ENCODE results near the gene CBFA2T2.

Gene CBFA2T2

DNA sequence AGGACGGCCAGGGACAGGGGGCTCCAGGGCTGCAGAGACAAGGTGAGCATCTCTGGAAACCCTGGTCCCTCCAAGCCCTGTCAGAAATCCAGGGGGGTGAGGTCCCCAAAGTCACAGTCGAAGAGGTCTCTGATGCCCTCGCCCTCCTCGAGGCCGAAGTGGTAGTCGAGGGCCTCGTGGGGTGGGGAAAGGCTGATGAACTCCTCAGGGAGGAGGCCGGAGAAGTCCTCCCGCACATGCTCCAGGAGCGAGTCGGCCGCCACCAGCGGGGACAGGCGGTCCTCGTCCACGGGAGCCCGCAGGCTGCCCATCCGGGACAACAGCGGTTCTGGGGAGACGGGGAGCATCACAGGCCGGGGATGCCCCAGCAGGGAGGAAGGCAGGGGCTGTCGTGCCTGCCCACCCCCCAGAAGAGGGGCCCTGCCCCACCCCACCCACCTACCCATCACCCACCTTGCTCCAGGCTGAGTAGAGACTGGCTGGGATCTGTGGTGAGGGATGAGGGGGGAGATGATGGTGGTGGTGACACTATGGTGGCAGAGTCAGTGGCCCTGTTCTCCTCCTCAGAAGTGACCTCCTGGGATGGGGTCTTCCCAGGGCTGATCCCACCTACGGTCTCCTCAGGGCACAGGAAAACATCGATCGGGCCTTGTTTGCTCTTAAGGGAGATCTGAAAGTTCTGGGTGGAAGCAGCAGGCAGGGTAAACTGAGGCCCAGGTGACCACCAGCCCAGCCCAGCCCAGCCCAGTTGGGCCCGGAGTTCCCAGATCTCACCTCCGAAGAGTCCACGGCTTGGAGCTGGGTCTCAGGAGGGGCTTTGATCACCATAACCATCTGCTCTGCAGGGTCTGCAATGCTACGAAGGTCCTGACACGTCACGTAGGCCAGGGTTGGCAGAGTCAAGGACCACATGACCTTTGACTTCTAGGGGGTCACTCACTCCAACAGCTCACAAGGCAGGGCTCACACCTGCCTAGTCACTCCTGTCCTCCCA lies 187.1 kb downstream of the CBFA2T2 start:
- Histone ChIP-seq H3K27me3 (ENCODE audit: control insufficient read depth, insufficient read depth, low read length) (no peaks in the 10 kb centered on the region), H3K4me1 (ENCODE audit: control insufficient read depth, insufficient read depth, low read length) (peaks cover 28% of the 10 kb centered on the region), H3K9ac (ENCODE audit: low read length) (no peak overlapping the region), H3K9me3 (ENCODE audit: control insufficient read depth, insufficient read depth, low read depth, low read length) (no peaks in the 10 kb centered on the region), H3K4me3 (ENCODE audit: low read depth, low read length) (no peak overlapping the region), H3K27ac (ENCODE audit: low read depth, low read length) (no peak overlapping the region), H3K36me3 (ENCODE audit: control insufficient read depth, insufficient read depth, low read length) (peaks cover 50% of the 10 kb centered on the region)

DNA sequence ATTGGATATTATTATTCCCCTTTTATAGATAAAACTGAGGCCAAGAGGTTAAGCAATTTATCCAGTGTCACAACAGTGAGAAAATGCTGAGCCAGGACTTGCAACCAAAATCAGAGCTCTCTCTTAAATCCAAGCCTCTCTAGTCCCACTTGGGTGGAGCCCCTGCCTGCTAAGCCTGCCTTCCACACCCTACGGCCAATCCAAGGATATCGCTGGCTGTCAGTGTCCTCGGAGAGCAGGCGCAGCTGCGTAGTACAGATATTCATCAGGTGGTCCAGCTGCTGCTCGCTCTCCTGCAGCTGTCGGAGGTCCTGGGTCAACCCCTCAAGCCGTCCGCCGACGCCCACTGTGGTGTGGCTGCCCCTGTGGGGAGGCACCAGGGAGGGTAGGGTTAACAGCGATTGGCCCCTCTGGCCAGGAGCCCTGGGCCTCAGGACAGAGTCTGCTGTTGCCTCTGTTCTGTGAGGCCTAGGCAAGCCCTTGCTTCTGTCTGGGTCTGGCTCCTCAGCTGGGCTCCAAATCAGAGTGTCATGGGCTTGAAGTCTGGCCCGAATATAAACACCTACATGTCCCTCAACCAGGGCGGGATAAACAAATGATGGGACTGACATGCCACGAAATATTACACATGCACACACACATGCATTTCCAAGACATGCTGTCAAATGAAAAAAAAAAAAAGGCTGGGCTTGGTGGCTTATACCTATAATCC lies 188.3 kb downstream of the CBFA2T2 start:
- Histone ChIP-seq H3K27me3 (ENCODE audit: control insufficient read depth, insufficient read depth, low read length) (no peaks in the 10 kb centered on the region), H3K36me3 (ENCODE audit: control insufficient read depth, insufficient read depth, low read length) (peaks cover 50% of the 10 kb centered on the region), H3K4me1 (ENCODE audit: control insufficient read depth, insufficient read depth, low read length) (peaks cover 19% of the 10 kb centered on the region; the same call in 1 of the 2 replicates), H3K27ac (ENCODE audit: low read depth, low read length) (no peak overlapping the region), H3K9me3 (ENCODE audit: control insufficient read depth, insufficient read depth, low read depth, low read length) (no peaks in the 10 kb centered on the region), H3K4me3 (ENCODE audit: low read depth, low read length) (no peak overlapping the region), H3K9ac (ENCODE audit: low read length) (no peak overlapping the region)

DNA sequence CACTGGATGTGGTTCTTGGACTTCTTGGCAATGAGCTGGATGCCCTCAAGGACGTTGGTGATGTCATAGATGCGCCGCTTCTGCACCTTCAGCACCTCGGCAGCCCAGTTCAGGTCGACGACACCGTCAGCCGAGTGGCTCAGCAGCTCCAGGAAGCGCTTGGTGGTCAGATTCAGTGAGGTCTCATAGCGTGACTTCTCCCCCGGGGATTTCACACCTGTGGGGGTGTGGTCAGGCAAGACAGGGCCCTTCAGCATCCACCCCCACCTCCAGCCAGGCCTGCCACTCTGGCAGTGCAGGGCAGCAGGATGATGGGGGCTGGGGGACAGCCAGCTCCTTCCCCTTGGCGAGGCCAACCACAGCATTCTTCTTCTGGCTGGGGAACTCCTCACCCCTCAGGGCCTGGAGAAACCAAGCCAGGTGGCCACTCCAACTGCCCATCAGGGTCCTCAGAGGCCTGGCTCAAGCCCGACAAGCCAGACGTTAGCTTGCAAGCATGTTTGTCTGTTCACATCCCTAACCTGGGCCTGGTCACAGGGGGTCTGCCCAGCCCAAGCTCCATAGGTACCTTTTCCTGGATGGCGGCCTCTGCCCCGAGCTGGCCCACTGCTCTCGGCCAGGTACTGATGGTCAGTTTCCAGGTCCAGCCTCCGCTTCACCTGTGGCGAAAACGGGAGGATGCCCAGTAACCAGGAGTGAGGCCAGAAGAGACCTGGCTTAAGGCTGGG lies 190.0 kb downstream of the CBFA2T2 start:
- Histone ChIP-seq H3K27ac (ENCODE audit: low read depth, low read length) (no peak overlapping the region), H3K27me3 (ENCODE audit: control insufficient read depth, insufficient read depth, low read length) (no peaks in the 10 kb centered on the region), H3K9me3 (ENCODE audit: control insufficient read depth, insufficient read depth, low read depth, low read length) (no peaks in the 10 kb centered on the region), H3K9ac (ENCODE audit: low read length) (no peak overlapping the region), H3K4me3 (ENCODE audit: low read depth, low read length) (no peak overlapping the region), H3K4me1 (ENCODE audit: control insufficient read depth, insufficient read depth, low read length) (peaks cover 18% of the 10 kb centered on the region; the same call in 1 of the 2 replicates), H3K36me3 (ENCODE audit: control insufficient read depth, insufficient read depth, low read length) (peaks cover 50% of the 10 kb centered on the region)

DNA sequence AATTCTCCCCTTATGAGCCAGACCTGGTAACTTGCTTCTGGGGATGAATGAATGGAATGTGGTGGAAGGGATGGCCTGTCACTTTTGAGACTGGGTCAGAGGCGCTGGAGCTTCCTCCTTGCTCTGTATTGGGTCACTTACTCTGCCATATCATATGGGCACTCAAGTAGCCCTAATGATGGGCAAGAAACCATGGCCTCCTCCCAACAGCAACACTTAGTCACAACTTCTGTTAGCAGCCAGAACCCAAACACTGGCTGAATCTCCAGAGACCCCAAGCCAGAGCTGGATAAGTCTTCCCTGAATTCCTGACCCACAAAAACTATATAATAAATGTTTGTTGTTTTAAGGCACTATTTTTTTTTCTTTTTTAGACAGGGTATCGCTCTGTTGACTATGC lies 190.8 kb downstream of the CBFA2T2 start:
- Histone ChIP-seq H3K36me3 (ENCODE audit: control insufficient read depth, insufficient read depth, low read length) (peaks cover 49% of the 10 kb centered on the region), H3K27ac (ENCODE audit: low read depth, low read length) (no peak overlapping the region)

DNA sequence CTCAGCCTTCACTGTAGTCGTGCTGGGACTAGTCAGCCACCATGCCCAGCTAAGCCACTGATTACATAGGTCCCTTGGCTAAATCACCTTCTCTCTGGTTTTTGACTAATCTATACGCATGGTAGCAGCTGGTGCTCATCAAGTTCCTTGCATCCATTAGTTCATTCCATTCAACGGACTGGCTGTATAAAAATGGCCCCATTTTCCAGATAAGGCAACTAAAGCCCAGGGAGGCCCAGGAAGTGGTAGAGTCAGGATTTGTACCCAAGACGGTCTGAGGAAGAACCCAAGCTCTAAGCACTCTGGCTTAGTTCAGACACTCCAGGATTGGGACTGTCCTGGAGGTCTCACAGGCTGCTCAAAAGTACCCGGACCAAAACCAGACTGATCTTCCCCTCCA lies 191.4 kb downstream of the CBFA2T2 start:
- Histone ChIP-seq H3K9ac (ENCODE audit: low read length) (no peak overlapping the region), H3K4me3 (ENCODE audit: low read depth, low read length) (no peak overlapping the region), H3K9me3 (ENCODE audit: control insufficient read depth, insufficient read depth, low read depth, low read length) (no peaks in the 10 kb centered on the region), H3K27ac (ENCODE audit: low read depth, low read length) (no peak overlapping the region), H3K4me1 (ENCODE audit: control insufficient read depth, insufficient read depth, low read length) (peaks cover 14% of the 10 kb centered on the region; the same call in 1 of the 2 replicates), H3K27me3 (ENCODE audit: control insufficient read depth, insufficient read depth, low read length) (no peaks in the 10 kb centered on the region), H3K36me3 (ENCODE audit: control insufficient read depth, insufficient read depth, low read length) (peaks cover 43% of the 10 kb centered on the region)

More for the DNA sequence above, 190.8 kb downstream of the CBFA2T2 start:
- Histone ChIP-seq H3K4me3 (ENCODE audit: low read depth, low read length) (no peak overlapping the region), H3K4me1 (ENCODE audit: control insufficient read depth, insufficient read depth, low read length) (peaks cover 16% of the 10 kb centered on the region; the same call in 1 of the 2 replicates), H3K27me3 (ENCODE audit: control insufficient read depth, insufficient read depth, low read length) (no peaks in the 10 kb centered on the region), H3K9me3 (ENCODE audit: control insufficient read depth, insufficient read depth, low read depth, low read length) (no peaks in the 10 kb centered on the region), H3K9ac (ENCODE audit: low read length) (no peak overlapping the region)

DNA sequence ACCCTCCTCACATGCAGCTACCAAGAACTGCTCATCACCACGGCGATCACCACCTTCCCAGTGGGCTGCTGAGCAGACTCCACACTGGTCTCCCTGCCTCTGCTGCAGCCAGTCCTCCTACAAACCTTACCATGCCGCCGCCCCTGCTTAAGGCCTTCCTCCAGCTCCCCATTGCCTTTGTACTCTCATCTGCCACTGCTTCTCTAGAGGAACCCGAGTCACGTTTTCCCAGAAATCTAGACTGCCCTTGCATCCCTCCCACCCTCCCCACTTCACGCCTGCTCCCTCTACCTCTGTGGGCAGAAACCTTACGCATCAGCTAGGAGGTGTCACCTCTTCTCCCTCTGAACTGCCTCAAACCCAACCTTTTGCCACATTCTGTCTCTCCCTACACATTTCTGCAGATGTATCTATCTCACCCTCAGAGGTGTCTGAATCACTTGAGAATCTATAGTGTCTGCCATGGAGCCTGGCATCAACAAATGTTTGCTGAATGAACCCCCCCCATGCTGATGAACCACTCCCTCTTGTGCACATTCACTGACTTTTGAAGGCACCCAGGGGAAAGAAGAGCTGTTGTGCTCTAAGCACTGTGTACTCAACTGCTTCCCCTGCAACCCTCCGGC lies 191.9 kb downstream of the CBFA2T2 start:
- Histone ChIP-seq H3K27me3 (ENCODE audit: control insufficient read depth, insufficient read depth, low read length) (no peaks in the 10 kb centered on the region), H3K9ac (ENCODE audit: low read length) (no peak overlapping the region), H3K9me3 (ENCODE audit: control insufficient read depth, insufficient read depth, low read depth, low read length) (no peaks in the 10 kb centered on the region), H3K36me3 (ENCODE audit: control insufficient read depth, insufficient read depth, low read length) (peaks cover 38% of the 10 kb centered on the region), H3K4me3 (ENCODE audit: low read depth, low read length) (no peak overlapping the region), H3K4me1 (ENCODE audit: control insufficient read depth, insufficient read depth, low read length) (peaks cover 17% of the 10 kb centered on the region), H3K27ac (ENCODE audit: low read depth, low read length) (no peak overlapping the region)

DNA sequence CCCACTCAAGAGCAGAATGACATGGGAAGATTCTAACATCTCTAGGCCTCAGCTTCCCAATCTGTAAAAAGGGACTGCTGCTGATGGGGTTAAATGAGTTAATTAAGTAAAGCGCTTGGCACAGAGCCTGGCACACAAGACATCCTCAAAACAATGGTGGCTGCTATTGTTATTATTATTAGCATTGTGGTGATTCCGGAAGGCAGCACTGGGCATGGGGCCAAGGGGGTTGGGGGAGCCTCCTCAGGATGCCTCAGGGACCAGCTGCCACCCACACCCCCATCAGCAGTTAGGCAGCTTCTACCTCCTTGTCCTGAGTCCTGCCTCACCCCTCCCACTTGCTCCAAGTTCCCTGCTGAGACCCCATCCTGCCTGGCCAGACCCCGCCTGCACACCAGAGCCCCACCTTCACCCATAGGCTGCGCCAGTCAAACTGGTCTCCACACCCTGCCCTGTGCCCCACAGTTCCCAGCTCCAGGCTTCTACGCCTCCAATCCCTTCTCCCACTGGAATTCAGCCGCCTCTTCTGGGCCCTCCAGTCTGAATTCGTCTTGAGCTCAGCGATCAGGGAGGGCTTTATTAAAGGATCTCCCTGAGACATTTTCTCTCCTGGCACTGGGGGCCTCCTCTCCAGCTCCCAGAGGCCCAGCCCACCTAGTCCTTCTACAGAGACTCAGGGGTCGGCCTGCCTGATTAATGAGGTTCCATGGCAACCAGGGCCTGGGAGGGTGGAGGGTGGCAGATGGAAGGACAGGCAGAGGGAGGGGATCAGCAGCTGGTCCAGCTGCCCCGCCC lies 194.8 kb downstream of the CBFA2T2 start:
- no peak overlapping the region for H3K27ac ChIP-seq (ENCODE audit: low read depth, low read length)
- H3K36me3 ChIP-seq (ENCODE audit: control insufficient read depth, insufficient read depth, low read length): peaks cover 10% of the 10 kb centered on the region

DNA sequence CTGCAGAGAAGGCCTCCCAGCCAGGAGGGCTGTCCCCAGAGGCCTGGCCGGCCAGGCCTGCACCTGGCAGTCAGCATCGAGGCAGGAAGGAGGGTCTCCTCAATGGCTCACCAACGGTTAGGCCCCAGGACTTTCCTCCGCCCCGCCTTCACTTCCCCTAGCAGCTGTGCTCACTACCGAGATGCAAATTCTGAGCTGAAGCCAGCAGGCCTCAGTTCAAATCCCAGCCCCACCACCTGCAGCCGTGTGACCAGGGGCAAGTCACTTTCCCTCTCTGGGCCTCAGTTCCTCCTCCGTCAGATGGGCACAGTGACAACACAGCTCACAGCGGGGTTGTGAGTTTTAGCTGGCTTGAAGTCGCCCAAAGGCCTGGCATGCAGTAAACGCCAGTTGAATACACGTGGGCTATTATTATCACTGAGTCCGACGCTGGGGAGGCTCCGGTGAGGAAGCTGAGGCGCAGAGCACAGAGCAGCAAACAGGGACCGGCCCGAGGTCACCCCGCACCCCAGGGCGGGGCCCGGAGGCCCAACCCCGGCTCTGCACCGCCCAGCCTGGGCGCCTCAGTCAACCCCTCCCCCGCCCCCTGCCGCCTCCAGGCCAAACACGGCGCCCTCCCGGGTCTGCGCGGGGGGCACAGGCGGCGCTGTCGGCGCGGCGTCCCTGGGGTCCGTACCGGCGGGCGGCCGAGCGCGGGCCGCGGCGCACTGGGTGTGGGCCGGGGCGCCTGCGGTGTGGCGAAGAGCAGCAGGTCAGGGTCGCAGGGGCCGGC lies 195.6 kb downstream of the CBFA2T2 start:
- Histone ChIP-seq H3K4me3 (ENCODE audit: low read depth, low read length) (peak overlapping the region; percentile 86), H3K4me1 (ENCODE audit: control insufficient read depth, insufficient read depth, low read length) (peaks cover 26% of the 10 kb centered on the region), H3K9ac (ENCODE audit: low read length) (peak overlapping the region; percentile 86), H3K36me3 (ENCODE audit: control insufficient read depth, insufficient read depth, low read length) (peaks cover 3% of the 10 kb centered on the region; the same call in 1 of the 2 replicates), H3K9me3 (ENCODE audit: control insufficient read depth, insufficient read depth, low read depth, low read length) (no peaks in the 10 kb centered on the region), H3K27me3 (ENCODE audit: control insufficient read depth, insufficient read depth, low read length) (peaks cover 8% of the 10 kb centered on the region; the same call in 1 of the 2 replicates), H3K27ac (ENCODE audit: low read depth, low read length) (no peak overlapping the region)

More for the DNA sequence above, 194.8 kb downstream of the CBFA2T2 start:
- peaks cover 20% of the 10 kb centered on the region for H3K4me1 ChIP-seq (ENCODE audit: control insufficient read depth, insufficient read depth, low read length)
- H3K27me3 ChIP-seq (ENCODE audit: control insufficient read depth, insufficient read depth, low read length): peaks cover 8% of the 10 kb centered on the region; the same call in 1 of the 2 replicates
- H3K4me3 ChIP-seq (ENCODE audit: low read depth, low read length): peak overlapping the region; percentile 86
- no peaks in the 10 kb centered on the region for H3K9me3 ChIP-seq (ENCODE audit: control insufficient read depth, insufficient read depth, low read depth, low read length)
- H3K9ac ChIP-seq (ENCODE audit: low read length): peak overlapping the region; percentile 86

DNA sequence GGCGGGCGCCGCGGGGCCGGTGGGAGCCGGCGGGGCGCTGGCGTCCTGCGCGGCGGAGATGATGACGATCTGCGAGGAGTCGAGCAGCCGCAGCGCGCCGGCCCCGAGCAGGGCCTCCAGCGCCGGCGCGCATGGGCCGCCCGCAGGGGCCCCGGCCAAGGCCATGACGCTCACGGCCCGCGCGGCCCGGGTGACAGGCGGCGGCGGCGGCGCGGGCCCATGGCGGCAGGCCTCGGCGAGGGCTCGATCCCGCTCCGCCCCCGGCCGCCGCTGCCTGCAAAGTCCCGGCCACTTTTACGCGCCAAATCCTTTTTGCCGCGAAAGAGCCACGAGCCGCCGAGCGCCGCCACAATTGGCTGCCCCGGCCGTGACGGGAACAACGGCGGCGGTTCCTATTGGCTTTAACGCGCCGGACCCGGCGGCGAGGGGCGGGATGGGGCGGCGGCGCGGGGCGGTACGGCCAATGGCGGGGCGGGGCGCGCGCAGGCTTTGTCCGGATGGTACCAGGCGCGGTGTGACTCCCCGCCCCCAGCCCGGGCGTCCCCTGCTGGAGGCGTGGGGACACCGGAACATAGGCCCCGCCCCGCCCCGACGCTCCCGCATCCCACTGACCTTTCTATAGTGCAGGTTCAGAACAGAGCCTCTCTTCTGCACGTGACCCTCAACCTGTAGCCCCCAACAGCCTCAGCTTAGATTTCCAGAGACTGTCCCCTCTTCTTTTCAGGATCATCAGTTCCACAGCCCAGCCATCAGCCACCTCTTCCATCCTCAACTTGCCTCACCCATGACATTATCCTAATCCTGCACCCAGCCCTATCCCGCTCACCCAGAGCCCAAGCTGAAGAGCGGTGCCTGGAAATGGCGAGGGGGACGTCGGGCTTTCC lies 196.4 kb downstream of the CBFA2T2 start, which contains the start of gene E2F1:
Gene E2F1, minus strand, starts transcription at position 286 of the 884 bp plus-strand sequence. Its CDS starts 121 bp downstream, at position 165.
- no peaks in the 10 kb centered on the region for H3K9me3 ChIP-seq (ENCODE audit: control insufficient read depth, insufficient read depth, low read depth, low read length)
- peak within 1 kb of the TSS; percentile 86 for H3K4me3 ChIP-seq (ENCODE audit: low read depth, low read length)
- H3K27ac ChIP-seq (ENCODE audit: low read depth, low read length): no peak within 1 kb of the TSS
- peaks cover 8% of the 10 kb centered on the region; the same call in 1 of the 2 replicates for H3K27me3 ChIP-seq (ENCODE audit: control insufficient read depth, insufficient read depth, low read length)
- peaks cover 26% of the 10 kb centered on the region for H3K4me1 ChIP-seq (ENCODE audit: control insufficient read depth, insufficient read depth, low read length)
- H3K36me3 ChIP-seq (ENCODE audit: control insufficient read depth, insufficient read depth, low read length): no peaks in the 10 kb centered on the region
- peak within 1 kb of the TSS; percentile 86 for H3K9ac ChIP-seq (ENCODE audit: low read length)
